Measurements from ENCODE around the gene APIP.

Gene APIP, protein sequence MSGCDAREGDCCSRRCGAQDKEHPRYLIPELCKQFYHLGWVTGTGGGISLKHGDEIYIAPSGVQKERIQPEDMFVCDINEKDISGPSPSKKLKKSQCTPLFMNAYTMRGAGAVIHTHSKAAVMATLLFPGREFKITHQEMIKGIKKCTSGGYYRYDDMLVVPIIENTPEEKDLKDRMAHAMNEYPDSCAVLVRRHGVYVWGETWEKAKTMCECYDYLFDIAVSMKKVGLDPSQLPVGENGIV

DNA sequence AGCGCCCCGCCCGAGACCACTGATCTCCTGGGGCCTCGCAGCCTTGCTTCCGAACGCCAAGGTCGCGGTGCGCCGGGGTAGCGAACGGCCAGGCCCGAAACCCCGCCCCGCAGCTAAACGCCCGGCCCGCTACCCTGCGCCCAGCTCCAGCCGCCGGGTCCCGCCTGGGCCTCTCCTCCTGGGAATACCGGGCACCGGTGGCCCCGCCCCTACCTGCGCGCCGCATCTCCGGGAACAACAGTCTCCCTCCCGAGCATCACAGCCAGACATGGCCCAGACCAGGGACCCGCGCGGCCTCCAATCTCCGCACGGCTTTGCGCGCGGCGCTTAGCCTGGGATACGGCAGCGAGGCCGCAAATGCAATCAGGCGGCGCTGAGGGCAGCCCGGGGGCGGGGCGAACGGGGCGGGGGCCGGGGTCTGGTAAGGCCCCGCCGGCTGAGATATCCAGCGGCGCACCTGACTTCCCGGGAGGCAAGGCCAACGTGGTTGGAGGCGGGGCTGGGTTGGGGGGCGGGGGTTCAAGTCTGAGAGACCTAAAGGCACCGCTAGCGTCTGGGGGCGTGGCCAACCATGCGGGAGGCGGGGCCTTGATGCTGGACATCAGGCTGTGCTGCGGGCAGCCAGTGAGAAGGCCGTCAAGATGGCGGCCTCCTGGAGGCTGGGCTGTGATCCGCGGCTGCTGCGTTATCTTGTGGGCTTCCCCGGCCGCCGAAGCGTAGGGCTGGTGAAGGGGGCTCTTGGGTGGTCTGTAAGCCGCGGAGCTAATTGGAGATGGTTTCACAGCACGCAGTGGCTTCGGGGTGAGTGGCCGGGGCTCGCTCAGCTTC lies at the start of gene APIP, which contains the start of gene PDHX:
Gene APIP (minus strand): TSS at position 365 of the 828 bp plus-strand sequence. CDS start 95 bp downstream, at position 270.
Gene PDHX (plus strand): TSS at position 604 of the 828 bp plus-strand sequence. CDS start 38 bp downstream, at position 642.
- peak; percentile 95 for DNase-seq (ENCODE audit: low read depth, low spot score)

DNA sequence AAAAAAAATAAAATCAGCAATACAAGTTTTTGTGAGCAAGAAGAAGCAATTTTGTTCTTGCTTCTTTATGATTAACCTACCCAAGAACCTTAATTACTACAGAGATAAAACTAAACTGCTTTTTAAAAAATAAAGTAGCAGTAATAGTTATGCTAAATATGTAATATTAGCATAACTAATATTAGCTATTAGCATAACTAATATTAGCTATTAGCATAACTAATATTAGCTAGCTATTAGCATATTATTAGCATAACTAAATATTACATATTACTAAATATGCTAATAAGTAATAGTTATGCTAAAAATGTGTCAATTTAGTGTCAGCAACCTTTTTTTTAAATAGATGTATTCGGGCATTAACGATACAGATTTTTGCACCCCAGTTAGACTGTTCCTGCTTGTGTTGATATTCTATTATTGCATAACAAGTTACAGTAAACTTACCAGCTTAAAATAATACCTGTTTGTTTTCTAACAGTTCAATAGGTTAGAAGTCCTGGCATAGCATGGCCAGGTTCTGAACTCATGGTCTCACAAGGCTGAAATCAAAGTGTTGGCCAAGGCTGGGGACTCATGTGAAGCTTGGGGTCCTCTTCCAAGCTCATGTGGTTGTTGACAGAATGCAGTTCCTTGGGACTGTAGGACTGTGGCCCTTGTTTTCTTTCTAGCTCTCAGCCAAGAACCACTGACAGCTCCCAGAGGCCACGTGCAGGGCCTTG lies 48.6 kb upstream of the APIP start:
- DNase-seq (ENCODE audit: low read depth, low spot score) = no peak

- no peak for DNase-seq (ENCODE audit: low read depth, low spot score)
Observed at GRCh38 chr11:34963351-34963750, 47.2 kb upstream of the APIP start.

- DNase-seq (ENCODE audit: low read depth, low spot score) = no peak
Observed at GRCh38 chr11:34962034-34962433, 45.9 kb upstream of the APIP start.

DNA sequence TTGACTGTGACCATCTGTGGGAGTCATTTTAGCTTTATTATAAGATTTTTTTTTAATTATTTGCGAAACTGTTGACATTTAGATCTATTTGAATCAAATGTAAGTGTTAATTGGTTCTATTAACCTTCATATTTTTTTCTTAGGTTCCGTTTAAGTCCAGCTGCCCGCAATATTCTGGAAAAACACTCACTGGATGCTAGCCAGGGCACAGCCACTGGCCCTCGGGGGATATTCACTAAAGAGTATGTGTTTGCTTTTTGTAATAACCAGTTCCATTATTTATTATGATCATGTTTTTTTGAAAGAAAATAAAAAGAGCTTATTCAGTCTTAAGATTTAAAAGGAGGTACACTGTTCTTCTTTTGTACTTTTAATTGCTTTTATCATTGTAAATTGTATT lies 44.1 kb upstream of the APIP start:
- no peak for DNase-seq (ENCODE audit: low read depth, low spot score)

GRCh38 chr11:34959770-34960169 lies 43.6 kb upstream of the APIP start:
- no peak for DNase-seq (ENCODE audit: low read depth, low spot score)

- no peak for DNase-seq (ENCODE audit: low read depth, low spot score)
Observed at GRCh38 chr11:34957606-34958005, 41.4 kb upstream of the APIP start.

GRCh38 chr11:34957206-34957605 lies 41.0 kb upstream of the APIP start:
- no peak for DNase-seq (ENCODE audit: low read depth, low spot score)

- no peak for DNase-seq (ENCODE audit: low read depth, low spot score)
Observed at GRCh38 chr11:34953955-34954354, 37.8 kb upstream of the APIP start.

DNA sequence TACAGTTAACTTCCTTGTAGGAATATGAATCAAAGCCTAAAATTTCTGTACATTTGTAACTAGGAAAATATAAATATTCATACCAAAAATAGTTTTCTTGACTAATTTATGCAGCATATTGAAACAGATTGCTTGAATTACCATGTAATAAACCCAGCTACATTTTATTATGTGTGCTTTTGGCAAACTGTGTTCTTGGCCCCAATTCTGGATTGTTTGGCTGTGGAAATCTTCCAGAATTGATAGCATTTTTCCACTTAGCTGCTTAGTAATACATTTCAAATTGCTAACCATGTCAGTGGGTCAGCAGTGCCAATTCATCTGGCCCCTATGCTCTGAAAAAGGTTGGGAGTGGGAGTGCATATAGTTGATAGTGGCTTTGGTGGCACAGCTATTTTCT lies 32.5 kb upstream of the APIP start:
- no peak for DNase-seq (ENCODE audit: low read depth, low spot score)

DNA sequence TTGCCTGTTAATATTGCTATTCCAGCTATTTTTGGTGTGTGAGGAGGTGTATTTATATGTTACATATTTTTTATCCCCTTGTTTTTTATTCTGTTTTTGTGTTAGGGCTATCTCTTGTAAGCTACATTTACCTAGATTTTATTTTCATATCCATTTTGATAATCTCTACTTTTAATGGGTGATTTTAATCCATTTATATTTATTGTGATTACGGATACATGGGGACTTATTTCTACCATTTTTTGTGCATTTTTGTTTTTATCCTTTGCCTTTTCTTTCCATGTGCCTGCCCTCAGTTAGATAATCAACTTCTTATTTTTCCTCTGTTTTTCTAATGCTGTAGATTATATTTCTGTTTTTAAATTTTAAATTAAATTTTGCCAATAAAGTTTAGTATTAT lies 28.5 kb upstream of the APIP start:
- DNase-seq (ENCODE audit: low read depth, low spot score) = no peak

DNA sequence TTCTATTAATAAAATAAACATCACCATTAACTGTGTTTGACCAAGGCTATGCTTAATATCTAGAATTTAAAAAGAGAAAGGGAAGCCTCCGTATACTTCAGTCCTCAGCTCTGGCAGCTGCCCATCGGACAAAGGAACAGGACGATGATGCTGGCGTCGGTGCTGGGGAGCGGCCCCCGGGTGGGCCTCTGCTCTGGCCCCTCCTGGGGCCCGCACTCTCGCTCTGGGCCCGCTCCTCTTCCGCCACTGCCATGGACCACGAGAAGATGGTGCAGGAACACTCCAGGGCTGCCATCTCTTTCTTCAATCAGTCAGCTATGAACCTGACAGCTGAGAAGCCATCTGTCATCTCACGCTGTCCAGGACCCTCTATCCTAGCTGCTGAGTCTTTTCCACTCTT lies 25.5 kb upstream of the APIP start:
- DNase-seq (ENCODE audit: low read depth, low spot score) = no peak

DNA sequence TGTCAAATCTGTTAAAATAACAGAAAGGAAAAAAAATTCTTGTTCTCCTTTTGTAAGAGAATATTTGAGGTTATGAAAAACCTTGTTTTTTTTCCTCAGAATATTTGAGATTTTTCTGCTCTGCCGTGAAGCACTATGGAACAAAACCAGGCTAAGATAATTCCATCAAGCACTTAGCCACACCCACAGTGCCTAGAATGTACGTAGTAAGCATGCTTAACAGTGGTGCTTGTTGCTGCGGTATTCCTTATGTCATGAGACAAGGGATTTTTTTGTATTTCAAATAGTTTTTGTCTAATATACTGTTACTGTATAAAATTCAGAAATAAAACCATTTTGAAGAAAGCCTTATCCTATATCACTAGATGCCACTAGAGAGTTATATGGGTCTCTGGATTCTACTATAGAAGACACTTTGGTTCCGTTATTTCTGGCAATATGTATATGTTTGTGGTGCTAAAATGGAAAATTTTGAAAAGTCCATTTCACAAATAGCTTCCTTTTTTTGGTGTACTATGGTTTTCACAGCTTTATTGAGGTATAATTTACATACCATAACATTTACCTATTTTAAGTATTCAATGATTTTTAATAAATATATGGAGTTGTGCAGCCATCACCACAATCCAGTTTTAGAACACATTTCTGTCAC lies 24.0 kb upstream of the APIP start:
- no peak for DNase-seq (ENCODE audit: low read depth, low spot score)

DNA sequence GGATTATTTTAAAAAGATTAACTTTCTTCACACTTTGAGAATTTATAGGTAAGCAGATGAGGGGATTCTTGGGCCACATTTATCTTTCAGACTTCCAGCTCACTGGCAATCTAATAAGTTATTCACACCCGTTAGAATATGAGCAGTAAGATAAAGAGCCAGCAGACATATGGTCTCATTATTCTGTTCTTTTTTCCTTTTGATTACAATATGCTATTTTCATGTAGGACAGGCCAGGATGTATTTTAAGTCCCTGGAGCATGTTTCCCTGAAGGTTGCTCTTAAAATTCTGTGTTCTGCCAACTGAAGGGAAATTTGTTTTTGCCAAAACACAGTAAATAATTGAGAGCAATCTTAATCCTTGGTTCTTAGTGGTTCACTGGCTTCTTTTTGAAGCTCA lies 22.4 kb upstream of the APIP start:
- no peak for DNase-seq (ENCODE audit: low read depth, low spot score)

DNA sequence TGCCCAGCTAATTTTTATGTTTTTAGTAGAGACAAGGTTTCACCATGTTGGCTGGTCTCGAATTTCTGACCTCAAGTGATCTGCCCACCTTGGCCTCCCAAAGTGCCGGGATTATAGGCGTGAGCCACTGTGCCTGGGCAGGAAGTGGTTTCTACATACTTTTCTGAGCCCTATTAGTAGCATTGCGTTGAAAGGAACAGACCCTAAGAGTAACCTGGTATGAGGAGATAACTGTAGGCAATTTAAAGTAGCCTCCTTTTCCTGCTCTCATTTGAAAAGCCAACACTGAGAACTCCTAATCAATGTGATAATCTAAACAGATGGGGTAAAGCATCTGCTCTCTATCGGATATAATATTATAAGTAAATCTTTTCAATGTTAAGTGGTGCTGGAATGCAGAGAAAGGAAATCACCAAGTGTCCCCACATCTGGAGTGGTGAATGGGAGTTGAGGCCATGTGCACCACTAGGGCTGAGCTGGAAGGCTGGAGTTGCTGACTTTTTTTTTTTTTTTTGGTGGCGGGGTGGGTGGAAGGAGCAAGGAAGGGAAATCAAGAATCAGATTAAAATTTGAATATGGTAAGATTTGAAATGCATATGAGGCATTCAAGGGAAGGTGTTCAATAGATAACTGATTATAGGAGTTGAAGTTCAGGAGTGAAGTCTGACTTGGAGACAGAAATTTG lies 20.9 kb upstream of the APIP start:
- DNase-seq (ENCODE audit: low read depth, low spot score) = no peak

DNA sequence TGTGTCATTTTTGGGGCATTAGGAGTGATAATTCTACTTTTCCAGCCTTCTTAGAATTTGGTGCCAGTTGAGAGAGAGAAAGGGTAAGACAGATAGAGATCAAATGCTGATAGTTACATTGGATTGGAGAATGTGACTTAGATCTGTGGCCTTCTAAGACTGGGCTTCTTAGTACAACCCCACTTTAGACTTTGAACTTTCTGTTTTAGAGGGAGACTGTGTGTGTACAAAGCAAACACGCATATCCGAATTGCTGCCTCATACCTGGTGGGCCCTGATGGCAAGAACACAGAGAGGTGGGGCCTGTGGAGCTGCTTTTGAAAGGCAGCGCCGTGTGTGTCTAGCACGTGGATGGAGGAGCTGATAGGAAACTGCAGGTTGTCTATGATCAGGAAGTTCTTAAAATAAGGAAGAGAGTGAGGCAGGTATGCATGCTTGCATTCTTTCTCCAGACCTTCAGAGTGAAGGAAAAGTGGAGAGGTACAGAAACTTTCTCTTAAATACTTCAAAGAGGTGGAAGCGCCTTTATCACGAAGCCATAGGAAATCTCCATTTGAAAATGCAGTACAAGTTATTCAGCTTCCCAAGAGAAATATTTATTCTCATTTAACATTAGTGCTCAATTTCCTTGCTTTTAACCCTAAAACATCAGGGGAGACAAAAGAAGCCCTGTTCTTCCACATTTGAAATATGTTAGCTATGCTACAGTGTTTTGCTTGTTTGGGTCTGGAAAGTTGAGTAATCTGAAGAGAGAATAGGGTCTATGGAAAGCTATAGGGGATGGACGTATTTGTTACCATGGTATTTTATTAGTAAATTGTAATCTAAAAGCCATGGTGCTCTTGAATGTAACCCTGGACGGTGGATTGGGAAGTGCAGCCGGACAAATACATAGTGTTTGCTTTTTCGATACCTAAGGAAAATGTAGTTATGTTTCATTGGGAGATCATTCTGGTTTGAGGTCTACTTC lies 13.9 kb upstream of the APIP start:
- no peak for DNase-seq (ENCODE audit: low read depth, low spot score)

DNA sequence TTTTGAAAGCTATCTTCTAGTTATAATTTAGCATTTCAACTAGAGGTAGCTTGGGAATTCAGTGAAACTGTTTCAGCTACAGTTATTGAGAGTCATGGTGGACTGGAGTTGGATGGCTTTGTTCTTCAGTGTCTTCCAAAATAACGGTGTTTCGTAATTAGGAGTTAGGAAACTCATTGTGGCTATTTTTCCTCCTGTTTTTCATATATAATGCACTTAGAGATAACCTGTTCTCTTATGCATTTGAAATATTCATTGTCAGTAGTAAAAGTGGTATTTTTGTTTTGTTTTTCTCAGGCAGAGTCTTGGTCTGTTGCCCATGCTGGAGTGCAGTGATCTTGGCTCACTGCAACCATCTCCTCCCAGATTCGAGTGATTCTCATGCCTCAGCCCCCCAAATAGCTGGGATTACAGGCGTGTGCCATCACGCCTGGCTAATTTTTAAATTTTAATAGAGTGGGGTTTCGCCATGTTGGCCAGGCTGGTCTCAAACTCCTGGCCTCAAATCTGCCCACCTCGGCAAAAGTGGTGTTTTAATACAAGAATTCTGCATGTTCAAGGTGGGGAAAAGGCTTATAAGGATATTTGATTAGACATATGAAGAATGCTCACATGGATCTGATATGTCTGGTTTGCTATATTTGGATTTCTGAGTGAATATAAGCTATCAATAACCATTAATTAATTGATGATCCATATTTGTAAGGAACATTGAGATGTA lies 12.9 kb upstream of the APIP start:
- no peak for DNase-seq (ENCODE audit: low read depth, low spot score)

DNA sequence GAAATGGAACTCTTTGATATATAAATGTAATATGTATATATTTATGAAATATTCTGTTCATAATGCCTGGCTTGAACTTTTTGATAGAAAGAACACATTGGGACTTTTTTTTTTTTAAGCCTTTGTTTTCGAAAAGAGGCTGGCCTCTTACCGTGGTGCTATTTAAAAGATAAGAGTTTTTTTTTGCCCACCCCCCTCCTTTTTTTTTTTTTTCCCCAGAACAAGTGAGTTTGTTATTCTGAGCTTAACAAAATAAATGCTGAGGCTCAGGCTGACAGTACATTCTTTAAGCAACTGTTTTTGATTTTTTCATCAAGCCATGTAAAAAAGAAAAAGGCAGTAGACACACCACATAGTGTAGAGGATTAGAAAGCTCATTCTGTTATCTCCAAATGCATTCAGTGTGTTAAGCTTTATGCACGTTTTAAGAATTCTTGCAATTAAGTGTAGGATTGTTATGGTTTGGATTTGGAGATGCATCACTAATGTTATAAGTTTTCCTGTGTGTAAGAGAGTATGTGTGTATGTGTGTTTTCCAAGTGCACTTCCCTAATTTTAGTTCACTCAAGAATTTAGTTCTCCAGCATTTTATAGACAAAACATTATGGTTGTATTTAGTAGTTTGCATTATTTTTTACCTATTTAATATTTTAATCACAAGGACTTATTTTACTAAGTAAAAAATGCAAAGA lies 12.2 kb upstream of the APIP start:
- DNase-seq (ENCODE audit: low read depth, low spot score) = no peak

GRCh38 chr11:34926831-34927132 lies 10.6 kb upstream of the APIP start:
- no peak for DNase-seq (ENCODE audit: low read depth, low spot score)

Measured in brain pericyte (primary cell).